GM18873 (cell line): ENCODE results near the gene CLBA1.

Experiments
- ATAC-seq: cut with Tn5 transposase; IDR thresholded peaks from one replicate; pipeline ENCODE4 v1.9.1; 2021; ENCODE audit warnings: mild to moderate bottlenecking, moderate library complexity, moderate number of reproducible peaks; ENCODE audit not compliant: unreplicated experiment, low FRiP score

The CLBA1 gene

DNA sequence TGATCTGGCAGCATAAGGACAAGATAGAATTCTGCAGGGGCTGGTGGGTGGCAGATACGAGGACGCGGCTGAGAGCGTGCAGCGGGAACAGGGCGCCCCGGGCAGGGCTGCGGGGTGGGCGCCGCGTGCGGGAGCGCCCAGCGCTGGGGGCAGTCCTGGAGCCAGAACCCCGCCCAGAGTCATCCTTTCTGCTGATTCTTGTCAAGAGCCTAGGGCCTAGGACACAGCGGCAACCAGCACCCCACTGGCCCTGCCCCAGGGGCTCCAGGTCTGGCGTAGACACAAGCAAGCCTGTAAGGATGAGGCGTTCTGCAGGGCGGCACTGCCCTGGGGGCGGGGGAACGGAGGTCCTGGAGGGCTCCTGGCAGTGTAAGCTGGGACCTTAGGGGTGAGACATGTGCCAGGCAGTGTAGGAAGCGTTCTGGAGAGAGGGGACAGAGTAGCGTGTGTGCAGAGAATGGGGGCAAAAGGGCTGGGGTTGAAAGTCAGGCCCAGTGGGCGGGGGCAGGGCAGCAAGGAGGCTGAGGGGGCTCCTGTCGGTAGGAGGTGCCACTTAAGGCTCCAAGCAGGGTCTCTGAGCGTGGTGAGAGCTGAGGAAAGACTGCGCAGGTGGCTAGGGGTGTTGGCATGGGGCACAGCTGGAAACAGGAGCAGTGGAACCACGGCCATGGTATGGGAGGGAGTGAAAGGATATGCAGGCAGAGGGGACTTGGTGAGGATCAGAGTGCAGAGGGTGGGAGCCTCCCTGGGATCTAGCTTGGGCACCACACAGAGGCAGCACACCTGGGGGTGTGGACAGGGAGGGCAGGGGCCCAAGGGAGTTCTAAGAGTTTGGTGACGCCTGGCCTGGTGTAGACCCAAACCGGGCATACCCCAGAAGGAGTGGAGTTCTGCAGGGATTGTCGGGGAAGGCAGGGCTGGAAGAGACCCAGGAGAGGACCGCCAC lies 6.6 kb upstream of the CLBA1 start:
- no peak for ATAC-seq

DNA sequence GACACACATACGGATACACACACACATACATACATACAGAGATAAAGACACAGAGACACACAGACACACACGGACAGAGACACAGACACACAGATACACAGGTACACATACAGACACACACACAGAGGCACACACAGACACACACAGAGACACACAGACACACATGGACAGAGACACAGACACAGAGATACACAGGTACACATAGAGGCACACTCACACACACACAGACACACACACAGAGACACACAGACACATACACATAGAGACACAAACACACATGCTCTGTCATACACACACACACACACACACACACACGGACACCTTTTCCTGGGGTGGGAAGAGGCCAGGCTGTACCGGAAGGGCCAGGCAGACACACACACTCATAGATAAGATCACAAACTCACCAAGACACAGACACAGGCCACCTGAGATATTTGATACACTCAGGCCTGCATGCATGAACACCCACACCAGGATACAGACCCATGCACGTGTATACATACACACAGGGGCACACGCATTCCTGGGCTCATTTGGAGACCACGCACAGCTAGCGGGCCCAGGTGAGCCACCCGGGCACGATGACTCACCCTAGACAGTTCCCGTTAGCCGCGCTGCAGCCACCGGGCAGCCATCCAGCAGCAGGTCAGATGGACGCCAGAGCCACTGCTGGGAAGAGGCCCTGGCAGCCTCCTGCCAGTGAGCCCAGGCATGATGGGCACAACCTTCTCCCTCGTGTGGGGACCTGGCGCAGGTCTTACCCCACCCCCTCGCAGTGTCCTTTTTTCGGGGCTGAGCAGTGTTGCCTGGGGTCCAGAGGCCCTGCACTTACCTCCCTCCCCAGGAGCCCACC lies 5.6 kb upstream of the CLBA1 start:
- ATAC-seq = no peak

DNA sequence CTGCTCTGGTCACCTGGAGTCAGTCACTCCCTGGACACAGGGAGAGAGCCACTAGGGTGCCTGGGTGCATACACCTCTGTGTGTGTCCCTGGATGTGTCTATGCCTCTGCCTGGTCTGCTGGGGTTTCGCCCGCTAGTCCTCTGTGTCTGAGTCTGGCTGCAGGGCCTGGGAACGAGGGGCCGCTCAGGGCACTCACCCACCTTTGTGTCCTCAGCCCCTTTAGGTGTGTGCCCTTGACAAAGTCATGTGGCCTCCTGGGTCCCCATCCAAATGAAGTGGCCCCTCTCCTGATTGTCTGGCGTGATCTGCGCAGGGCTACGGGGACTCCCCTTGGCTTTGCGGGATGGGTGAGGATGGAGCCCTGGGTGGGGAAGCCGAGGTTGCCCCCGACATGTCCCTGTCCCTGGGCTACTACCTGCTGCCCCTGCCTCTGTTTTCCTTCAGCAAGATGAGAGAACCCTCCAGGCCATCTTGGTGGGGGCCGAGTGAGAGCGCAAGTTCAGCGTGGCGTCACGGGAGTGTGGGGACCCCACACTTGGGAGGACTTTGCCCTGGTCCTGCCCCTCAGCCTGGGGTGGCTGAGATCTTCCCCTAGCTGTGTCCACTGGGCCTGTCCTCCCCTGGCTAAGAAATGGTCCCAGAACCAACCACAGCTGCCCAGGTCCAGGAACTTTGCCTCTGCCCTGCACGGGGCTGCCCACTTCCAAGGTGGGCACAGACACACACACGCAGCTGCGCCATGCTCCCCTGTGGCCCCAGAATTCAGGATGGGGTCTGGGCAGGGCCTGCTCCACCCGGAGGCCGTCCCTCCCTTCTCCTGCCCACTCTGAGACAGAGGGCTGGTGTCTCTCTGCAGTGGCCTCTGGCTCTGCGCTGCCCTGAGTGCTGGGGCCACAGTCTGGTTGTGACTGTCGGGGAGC lies 4.7 kb upstream of the CLBA1 start:
- ATAC-seq = no peak

DNA sequence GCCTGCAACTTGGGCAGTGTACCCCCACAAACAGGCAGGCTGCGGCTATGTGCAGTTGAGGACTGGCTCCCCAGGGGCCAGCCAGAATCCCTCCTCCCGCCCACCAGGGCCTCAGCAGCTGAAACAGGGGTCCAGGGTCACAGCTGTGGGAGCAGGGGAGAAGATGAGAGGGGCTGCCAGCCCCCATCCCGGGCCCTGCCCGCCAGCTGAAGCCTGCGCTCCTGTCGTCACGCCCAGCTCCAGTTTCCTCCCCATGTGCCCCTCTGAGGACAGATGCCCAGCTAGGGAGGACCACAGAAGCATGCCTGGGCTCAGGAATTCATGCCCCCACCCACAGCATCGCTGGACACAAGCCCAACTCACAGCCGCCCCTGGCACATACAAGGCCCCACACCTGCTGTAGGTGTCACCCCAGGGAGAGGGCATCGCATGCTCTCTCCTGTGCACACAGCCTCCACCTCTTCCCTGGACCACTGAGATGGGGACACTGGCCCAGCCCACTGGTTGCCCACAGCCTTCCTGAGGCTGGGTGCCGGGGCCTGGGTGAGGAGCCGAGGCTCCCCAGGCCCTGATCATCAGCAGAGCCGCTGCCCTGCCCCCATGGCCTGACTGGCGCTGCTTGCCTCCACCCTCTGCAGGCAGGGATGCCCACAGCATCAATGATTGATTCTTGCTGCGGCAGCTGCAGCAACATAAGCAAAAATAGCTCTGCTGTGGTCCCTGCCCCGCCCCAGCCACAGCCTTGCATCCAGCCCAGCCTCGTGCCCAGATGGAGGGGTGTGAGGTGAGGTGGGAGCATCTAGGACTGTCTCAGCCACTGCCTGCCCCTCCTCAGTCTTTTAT lies 3.7 kb upstream of the CLBA1 start:
- ATAC-seq = no peak

DNA sequence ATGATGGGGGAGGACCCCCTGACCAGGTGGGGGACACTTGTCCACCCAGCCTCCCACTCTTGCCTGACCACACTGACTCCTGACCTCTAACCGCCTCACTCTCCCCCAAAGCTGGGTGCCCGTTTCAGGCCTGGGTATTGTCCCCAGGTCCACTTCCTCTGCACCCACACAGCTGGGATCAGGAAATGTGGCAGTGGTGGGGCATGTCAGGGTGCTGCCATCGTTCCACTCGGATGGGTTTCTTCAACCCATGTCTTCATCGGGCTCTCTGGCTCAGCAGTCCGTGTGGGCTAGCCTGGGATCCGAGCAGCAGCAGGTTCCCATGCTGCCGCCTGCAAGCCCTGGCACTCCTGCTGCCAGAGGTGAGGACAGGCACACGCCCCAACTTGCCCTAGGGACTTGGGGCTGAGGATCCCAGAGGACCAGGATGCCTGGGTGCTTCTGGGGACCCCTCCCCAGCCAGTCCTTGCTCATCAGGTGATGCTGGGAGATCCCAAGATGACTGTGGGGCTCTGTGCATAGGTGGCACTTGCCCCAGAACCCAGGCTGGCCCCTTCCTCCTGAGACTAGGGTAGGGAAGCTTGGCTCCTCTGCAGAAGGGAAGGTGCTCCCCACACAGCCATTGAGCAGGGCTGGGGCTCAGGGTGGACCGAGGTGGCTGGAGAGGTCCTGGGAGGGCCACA lies 2.9 kb upstream of the CLBA1 start:
- ATAC-seq = no peak

DNA sequence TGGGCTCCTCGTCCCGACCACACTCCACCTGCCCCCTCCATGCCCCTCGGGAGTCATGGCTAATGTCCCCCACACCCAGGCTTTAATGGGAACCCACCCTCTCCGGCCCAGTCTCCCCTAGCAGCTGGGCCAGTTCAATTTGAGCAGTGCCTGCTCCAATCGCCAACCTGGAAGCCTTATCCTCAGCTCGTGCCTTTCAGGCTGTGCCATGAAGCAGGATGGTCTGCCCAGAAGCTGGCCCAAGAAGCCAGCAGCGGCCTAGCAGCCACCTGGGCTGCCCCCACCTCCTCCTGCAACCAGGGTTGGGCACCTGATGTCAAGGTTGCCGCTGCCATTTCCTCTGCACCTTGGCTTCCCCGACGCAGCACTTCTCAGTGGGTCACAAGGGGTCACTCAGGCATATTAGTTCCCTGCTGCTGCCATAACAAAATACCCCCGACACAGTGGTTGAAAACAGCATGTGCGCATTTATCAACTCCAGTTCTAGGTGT lies 2.3 kb upstream of the CLBA1 start:
- no peak for ATAC-seq

DNA sequence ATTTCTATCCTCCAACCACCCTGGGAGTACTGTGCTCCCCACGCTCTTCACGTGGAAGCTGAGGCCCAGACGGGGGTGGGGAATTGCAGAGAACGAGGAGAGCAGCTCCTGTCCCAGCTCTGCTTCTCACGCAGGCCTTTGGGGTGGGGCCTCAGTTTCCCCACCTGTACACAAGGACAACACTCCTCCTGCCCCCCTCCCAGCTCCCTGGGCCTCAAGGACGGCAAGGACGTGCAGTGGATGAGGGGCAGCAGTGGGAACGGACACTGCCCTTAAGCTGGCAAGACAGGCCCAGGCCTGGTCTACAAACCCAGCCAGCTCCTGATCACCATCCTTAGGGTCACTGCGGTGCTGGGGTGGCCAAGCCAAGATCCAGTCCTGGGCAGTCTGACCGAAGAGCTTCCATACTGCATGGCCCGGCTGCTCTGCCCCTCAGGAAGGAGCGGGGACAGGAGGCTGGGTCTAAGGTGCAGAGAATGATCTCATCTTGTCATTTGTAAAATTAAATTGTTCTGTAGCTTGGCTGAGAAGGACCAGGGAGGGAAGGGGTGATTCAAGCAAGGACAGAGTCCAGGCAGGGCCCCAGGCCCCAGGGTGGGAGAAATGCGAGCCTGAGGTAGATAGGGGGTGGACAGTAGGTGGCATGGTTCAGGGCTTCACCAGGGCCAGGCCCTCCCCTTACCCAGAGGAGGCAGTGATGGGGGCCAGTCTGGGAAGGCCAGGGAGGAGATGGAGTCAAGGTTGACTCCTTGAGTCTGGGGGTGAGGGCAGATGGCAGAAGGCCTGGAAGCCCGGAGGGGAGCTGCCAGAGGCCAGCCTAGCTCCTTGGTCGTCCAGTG lies 1.3 kb upstream of the CLBA1 start:
- no peak for ATAC-seq

DNA sequence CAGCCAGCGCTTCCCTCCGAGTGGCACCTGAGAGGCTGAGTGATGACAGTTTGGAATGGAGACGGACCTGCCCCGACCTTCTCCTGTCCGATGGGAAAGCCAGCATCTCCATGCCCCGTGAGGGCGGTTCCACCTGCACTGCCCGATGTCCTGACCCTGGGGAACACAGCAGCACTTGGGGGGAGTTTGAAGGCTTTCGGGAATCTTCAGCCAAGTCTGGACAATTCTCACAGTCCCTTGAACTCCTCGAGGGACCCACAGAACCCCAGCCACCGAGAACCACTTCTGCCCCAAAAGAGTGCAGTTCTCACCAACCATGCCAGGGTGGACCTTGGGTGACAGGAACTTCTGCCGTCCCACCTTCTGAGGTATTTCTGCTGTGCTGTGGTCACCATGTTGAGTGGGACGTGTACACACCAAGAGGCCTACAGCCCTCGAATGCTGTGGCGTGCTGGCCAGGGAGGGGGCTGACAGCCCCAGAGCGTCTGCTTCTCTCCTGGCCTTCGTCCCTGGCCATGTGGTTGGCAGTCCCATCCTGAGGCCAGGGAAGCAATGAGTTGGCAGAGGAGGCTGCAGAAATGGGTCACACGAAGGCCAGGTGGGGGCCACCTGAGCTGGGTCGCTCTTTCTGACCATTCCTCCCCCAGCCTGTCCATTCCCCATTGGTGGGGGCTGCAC lies 1.0 kb downstream of the CLBA1 start:
- no peak for ATAC-seq

DNA sequence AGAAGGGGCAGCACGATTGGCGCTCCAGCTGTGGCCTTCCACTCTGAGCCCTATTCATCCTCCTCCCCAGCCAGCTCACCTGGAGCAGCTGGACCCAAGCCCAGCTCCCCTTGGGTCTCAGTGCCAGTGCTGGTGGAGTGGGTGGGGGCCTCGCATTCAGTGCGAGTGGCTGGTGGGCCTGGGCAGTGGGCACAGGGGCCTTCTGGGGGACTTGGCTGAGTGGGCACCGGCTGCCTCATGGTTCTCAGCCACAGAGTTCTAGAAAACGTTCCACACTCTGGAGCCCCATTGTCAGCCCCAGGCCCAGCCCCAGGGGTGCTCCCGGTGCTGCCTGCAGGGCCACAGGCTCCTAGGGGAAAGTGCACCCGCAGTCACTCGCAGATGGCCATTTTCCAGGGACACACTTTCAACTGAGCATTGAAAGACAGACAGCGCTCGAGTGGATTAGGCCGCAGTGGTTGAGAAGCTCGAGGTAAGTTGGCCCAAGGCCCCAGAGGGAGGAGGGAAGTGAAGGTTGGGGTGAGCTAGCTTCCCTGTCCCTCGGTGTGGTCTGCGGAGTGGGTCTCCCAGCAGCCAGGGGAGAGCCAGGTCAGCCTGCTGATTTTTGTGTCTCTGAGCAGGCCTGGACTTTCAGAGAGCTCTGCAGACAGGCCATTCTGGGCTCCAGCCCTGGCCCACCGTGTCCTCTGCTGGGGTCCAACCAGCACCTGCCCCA lies 3.8 kb downstream of the CLBA1 start:
- no peak for ATAC-seq

DNA sequence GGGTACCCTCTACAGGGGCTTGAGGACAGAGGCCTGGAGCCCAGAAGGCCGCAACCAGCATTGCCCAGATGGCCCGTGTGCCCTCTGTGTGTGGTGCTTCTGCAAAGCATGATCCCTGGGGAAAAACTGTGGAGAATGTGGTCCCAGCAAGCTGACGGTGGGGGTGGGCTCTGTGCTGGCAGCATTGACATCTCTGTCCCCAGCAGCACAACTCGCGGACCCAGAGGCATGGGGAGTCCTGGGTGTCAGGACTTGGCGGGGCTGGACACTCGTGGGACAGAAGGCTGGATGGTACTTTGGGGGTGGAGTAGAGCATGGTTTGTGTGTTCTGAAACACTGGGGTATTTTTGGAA lies 4.3 kb downstream of the CLBA1 start:
- ATAC-seq = no peak

DNA sequence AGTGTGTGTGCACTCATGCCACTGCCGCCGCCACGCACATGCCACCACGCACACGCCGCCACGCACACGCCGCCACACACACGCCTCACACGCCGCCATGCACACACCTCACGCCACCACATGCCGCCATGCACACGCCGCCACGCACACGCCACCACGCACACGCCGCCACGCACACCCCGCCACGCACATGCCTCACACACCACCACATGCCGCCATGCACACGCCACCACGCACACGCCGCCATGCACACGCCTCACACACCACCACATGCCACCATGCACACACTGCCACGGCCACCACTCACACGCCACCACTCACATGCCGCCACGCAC lies 6.3 kb downstream of the CLBA1 start:
- ATAC-seq = no peak

DNA sequence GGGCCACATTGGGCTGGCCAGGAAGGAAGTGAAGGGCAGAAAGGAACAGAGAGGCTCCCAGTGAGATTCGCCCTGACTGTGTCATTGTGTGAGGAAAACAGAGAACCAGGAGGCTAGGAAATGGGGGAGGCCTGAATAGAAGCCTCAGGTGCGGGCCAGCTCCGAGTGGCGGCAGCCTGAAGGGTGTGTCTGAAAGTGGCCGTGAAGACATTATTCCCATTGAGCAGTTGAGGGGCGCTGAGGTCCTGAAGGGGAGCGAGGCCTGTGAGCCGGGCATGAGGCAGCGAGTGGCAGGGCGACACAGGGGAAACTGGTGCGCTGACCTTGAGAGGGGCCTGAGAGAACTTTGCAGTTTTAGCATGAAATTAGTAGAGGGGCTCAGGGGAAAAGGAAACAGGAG lies 6.9 kb downstream of the CLBA1 start:
- no peak for ATAC-seq

DNA sequence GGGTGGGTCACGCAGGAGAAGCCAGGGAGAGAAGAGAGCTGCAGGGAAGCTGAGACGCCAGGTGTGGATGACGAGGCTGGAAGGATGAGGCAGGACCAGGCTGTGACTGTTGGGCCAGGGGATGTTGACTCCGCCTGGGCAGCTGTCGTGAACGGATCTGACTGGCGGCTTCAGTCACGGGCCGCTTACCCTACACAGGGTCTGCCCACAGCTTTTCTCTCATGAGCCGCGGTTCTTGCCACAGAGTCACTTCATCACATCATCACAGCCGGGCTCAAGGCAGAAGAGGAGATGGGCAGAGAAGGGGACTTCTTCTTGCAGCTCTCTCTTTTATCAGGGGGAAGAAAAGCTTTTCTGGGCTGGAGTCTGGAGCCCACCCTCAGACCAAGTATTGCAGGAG lies 7.7 kb downstream of the CLBA1 start:
- no peak for ATAC-seq

DNA sequence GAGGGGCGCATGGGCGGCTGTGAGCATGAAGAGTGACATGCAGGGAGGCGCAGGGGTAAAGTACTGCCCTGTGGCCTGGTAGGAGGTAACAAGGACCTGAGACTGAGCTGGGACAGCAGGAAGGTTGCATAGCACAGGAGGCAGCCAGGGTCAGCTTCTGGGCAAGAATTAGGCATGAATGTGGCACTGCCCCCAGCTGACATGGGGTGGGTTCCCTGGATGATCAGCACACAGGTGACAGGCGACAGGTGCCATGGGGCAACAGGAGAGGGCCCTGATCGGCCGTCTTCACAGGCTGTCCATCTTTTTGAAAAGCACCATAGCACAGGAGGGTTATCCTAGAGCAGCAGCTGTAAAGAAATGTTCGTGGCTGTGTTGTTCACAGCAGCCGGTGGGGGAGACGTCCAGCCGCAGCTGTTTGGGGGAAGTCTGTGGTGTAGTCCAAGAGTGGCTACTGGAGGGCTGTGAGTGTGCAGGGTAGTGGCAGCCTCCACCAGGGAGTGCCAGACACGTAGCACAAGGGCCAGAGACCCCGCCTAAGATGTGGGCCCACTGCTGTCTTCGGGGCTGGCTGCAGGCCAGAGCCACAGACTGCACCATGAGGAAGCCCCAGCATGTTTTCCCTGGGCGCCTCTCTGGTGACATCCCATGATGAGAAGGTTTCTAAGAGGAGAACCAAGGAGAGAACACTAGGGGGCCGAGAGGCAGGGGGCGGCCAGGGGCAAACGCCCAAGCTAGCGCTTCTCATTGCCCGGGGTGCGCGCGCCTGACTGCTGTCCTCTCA lies 8.4 kb downstream of the CLBA1 start:
- ATAC-seq = no peak

DNA sequence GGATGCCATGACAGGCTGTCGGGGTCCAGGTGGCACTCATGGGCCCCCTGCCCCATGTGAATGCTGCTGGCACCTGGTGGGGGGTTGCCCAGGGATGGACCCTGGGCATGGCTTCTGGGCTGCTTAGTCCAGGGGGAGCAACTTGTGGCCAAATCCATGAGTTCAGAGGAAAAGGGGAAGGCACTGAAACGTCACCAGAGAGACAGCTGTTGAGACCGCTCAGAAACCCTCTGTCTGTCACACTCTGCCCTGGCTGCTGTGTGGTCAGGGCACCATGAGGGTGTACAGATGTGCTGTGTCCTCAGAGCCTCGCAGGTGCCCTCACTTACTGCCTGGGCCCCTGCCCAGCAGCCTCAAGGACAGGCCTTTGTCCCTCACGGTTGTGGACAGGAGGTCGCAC lies 9.4 kb downstream of the CLBA1 start:
- ATAC-seq = no peak

DNA sequence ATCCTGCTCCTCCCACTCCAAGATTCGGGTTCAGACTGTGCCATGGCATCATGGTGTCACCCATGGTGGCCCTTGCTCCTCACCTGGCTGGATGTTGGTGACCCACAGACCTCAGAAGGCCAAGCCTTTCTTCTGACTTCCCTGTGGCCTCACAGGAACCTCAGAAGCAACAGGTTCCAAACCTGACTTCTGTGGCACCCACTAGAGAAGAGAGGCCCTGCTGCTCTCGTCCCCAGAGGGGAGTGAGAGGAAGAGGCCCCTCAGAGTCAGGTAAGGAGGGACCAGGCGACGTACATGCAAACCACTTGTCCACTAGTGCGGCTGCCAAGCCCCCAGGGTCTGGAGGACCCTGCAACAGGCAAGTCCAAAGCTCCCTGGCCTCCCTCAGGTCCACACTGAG lies 10.4 kb downstream of the CLBA1 start:
- ATAC-seq = no peak
